Smooth muscle cell (in vitro differentiated cells): Measurements from ENCODE around the gene FGD6. TPM values are rescaled to one million over a fixed set of nuclear protein-coding genes. Genes with fewer than 3 reads are reported as not detected.

Experiments used
- DNase-seq: peaks from one replicate; lab custom pipeline; 2025; ENCODE audit not compliant: unreplicated experiment; lab: John Stamatoyannopoulos, UW
- H2AFZ ChIP-seq: fragments of 200-600 bp; sonication (generic); 2 replicates; pipeline ENCODE4 v1.6.0; 2016; ENCODE audit warnings: antibody characterized with exemption, low read depth, mild to moderate bottlenecking
- H3F3A ChIP-seq: fragments of 200-600 bp; sonication (generic); 2 replicates; pipeline ENCODE4 v1.6.0; 2017; ENCODE audit warnings: antibody characterized with exemption, low read depth
- H3K27ac ChIP-seq: fragments of 200-600 bp; sonication (generic); 2 replicates; pipeline ENCODE4 v1.5.1; 2016; ENCODE audit warnings: low read depth, mild to moderate bottlenecking
- H3K27me3 ChIP-seq: fragments of 200-600 bp; sonication (generic); 2 replicates; pipeline ENCODE4 v1.6.1; 2016; ENCODE audit warnings: low read depth, mild to moderate bottlenecking
- H3K36me3 ChIP-seq: fragments of 200-600 bp; sonication (generic); 2 replicates; pipeline ENCODE4 v1.5.1; 2016; ENCODE audit warnings: low read depth
- H3K4me1 ChIP-seq: fragments of 200-600 bp; sonication (generic); 2 replicates; pipeline ENCODE4 v1.5.1; 2016; ENCODE audit warnings: low read depth
- H3K4me2 ChIP-seq: fragments of 200-600 bp; sonication (generic); 2 replicates; pipeline ENCODE4 v1.6.0; 2016; ENCODE audit warnings: mild to moderate bottlenecking
- H3K4me3 ChIP-seq: fragments of 200-600 bp; sonication (generic); 2 replicates; pipeline ENCODE4 v1.5.1; 2016; ENCODE audit warnings: mild to moderate bottlenecking
- H3K79me2 ChIP-seq: fragments of 200-600 bp; sonication (generic); 2 replicates; pipeline ENCODE4 v1.6.0; 2016; ENCODE audit warnings: low read depth, mild to moderate bottlenecking
- H3K9ac ChIP-seq: fragments of 200-600 bp; sonication (generic); 2 replicates; pipeline ENCODE4 v1.6.0; 2016; ENCODE audit warnings: low read depth
- H3K9me3 ChIP-seq: fragments of 200-600 bp; sonication (generic); replicated peaks from 2 replicates; pipeline ENCODE4 v1.5.1; 2016; ENCODE audit warnings: low read depth
- H4K20me1 ChIP-seq: fragments of 200-600 bp; sonication (generic); 2 replicates; pipeline ENCODE4 v1.6.0; 2016; ENCODE audit warnings: low read depth
- WGBS: methylation state at CpG from one replicate; pipeline ENCODE4 v1.1.7; 2016; ENCODE audit warnings: low lambda C conversion rate; 5-methylcytosine and 5-hydroxymethylcytosine counted together
- polyA plus RNA-seq: library from polyadenylated mRNA; unstranded; fragments of >200 nt; fragmentation: Nextera tagmentation; extraction: Ambion mirVana; gene quantifications from 2 replicates; pipeline ENCODE4 v1.2.1, GENCODE V29; 2016
- total RNA-seq: library from RNA; depleted of rRNA; stranded (reverse); fragments of >200 nt; gene quantifications from 2 replicates; pipeline ENCODE4 v1.2.3, GENCODE V29; 2014
- TF ChIP-seq, protein P1 (sequence below): fragments of 200-600 bp; sonication (generic); IDR thresholded peaks from 2 replicates; pipeline ENCODE4 v1.5.1; 2017; ENCODE audit warnings: borderline replicate concordance, mild to moderate bottlenecking, antibody characterized with exemption; ENCODE audit not compliant: insufficient read depth, poor library complexity, severe bottlenecking

Gene FGD6
- total and polyA plus RNA-seq, 2 experiments from 2014 or later = 2.5 to 7.7 TPM

DNA sequence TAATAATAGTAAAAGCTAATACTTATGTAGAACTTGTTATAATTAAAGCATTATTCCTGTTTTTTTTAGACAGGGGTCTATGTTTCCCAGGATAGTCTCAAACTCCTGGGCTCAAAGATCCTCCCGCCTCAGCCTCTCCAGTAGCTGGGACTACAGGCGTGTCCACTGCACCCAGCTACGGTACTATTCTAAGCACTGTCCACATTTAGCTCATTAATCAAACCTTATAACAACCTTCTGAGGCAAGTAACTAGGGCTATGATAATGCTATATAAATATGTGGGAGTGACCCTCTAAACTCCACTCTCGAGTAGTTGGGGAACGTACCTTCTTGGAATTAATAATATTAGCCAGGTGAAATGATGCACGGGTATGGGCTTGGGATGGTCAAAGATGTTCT is 83.2 kb downstream of the FGD6 start:
- Histone ChIP-seq H3K4me1 (no peaks in the 10 kb centered on the region), H3K4me2 (no peak overlapping the region), H3F3A (no peaks in the 10 kb centered on the region), H3K9ac (no peak overlapping the region), H3K27ac (no peak overlapping the region), H3K36me3 (no peaks in the 10 kb centered on the region), H2AFZ (no peak overlapping the region), H3K79me2 (no peaks in the 10 kb centered on the region), H3K9me3 (no peaks in the 10 kb centered on the region), H3K4me3 (no peak overlapping the region), H4K20me1 (no peaks in the 10 kb centered on the region), H3K27me3 (no peaks in the 10 kb centered on the region)
- whole genome bisulfite sequencing = 93% methylated on average over 6 of the region's 6 CpGs
- TF ChIP-seq, protein P1, sequence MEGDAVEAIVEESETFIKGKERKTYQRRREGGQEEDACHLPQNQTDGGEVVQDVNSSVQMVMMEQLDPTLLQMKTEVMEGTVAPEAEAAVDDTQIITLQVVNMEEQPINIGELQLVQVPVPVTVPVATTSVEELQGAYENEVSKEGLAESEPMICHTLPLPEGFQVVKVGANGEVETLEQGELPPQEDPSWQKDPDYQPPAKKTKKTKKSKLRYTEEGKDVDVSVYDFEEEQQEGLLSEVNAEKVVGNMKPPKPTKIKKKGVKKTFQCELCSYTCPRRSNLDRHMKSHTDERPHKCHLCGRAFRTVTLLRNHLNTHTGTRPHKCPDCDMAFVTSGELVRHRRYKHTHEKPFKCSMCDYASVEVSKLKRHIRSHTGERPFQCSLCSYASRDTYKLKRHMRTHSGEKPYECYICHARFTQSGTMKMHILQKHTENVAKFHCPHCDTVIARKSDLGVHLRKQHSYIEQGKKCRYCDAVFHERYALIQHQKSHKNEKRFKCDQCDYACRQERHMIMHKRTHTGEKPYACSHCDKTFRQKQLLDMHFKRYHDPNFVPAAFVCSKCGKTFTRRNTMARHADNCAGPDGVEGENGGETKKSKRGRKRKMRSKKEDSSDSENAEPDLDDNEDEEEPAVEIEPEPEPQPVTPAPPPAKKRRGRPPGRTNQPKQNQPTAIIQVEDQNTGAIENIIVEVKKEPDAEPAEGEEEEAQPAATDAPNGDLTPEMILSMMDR = no peak
- no peak for DNase-seq

DNA sequence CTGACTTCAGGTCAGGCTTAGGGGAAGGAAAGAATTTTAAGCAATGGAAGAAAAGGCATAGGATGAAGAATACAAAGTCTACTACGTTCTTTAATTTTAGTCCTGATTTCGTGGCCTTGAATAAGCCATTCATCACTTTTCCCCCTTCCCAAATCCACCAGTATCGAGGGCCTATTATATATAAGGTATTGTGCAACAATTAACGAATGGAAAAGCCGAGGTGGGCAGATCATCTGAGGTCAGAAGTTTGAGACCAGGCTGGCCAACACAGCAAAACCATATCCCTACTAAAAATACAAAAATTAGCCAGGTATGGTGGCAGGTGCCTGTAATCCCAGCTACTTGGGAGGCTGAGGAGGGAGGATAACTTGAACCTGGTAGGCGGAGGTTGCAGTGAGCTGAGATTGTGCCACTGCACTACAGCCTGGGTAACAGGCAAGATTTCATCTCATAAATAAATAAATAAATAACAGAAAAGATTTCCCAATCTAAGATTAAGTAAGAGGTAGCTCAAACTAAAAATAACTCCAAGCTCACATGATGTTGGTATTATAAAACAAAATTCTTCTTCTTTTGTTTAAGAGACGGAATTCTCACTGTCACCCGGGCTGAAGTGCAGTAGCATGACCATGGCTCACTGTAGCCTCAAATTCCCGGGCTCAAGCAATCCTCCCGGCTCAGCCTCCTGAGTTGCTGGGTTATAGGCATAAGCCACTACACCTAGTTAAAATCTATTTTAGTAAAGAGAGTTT is 85.5 kb downstream of the FGD6 start:
- Histone ChIP-seq H3K79me2 (no peaks in the 10 kb centered on the region), H2AFZ (no peak overlapping the region), H3K4me1 (no peaks in the 10 kb centered on the region), H3K9me3 (no peaks in the 10 kb centered on the region), H3K27ac (no peak overlapping the region), H4K20me1 (no peaks in the 10 kb centered on the region), H3K4me3 (no peak overlapping the region), H3K4me2 (no peak overlapping the region), H3K27me3 (no peaks in the 10 kb centered on the region), H3K36me3 (no peaks in the 10 kb centered on the region), H3K9ac (no peak overlapping the region), H3F3A (no peaks in the 10 kb centered on the region)
- WGBS = 87% methylated on average over 10 of the region's 10 CpGs
- no peak for DNase-seq
- TF ChIP-seq, protein P1 = no peak

DNA sequence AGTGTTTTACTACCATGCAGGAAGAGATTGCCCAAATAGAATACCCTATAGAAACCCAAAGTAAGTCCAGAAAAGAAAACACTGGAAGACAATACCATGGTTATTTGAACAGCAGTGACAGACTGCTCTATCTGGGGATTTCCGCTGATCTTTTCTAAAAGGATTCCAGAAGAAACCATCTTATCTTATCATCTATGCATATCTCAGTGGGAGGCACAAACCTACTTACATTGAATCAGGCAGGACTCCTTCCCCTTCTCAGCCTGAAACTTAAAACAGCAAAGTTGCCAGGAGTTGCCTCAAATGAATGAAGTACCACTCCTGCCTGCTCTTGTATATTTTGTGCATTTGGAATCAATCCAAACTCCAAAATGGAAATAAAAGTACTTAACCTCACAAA is 87.2 kb downstream of the FGD6 start:
- DNase-seq = no peak
- no peaks in the 10 kb centered on the region for H3F3A ChIP-seq
- no peaks in the 10 kb centered on the region for H3K4me1 ChIP-seq
- H3K4me3 ChIP-seq = no peak overlapping the region
- H3K4me2 ChIP-seq = no peak overlapping the region
- no peaks in the 10 kb centered on the region for H3K27me3 ChIP-seq
- TF ChIP-seq, protein P1 = no peak
- H2AFZ ChIP-seq = no peak overlapping the region
- no peaks in the 10 kb centered on the region for H4K20me1 ChIP-seq
- H3K9me3 ChIP-seq = no peaks in the 10 kb centered on the region
- H3K79me2 ChIP-seq = no peaks in the 10 kb centered on the region
- H3K36me3 ChIP-seq = no peaks in the 10 kb centered on the region
- H3K9ac ChIP-seq = no peak overlapping the region
- WGBS = 21% methylated on average over 1 of the region's 1 CpG
- no peak overlapping the region for H3K27ac ChIP-seq

DNA sequence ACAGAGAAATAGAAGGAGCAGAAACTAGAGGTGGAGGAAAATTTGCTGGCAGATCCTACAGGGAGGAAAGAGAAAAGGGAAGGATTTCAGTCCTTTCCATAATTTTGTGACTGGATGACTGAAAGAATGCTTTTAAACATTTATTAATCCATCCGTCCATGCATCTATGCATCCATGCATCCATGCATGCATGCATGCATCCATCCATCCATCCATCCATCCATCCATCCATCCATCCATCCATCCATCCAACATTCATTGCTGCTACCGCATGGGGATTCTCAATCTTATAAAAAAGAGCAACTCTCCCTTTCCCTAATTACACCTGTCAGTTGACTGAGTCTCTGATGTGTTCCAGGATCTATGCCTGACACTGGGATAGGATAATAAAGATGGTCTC is 88.2 kb downstream of the FGD6 start:
- no peaks in the 10 kb centered on the region for H3F3A ChIP-seq
- TF ChIP-seq, protein P1 = no peak
- H2AFZ ChIP-seq = no peak overlapping the region
- no peaks in the 10 kb centered on the region for H3K27me3 ChIP-seq
- 85% methylated on average over 2 of the region's 2 CpGs for WGBS
- H4K20me1 ChIP-seq = no peaks in the 10 kb centered on the region
- no peak overlapping the region for H3K9ac ChIP-seq
- no peaks in the 10 kb centered on the region for H3K36me3 ChIP-seq
- DNase-seq = no peak
- H3K27ac ChIP-seq = no peak overlapping the region
- no peaks in the 10 kb centered on the region for H3K79me2 ChIP-seq
- no peak overlapping the region for H3K4me2 ChIP-seq
- H3K4me1 ChIP-seq = no peaks in the 10 kb centered on the region
- H3K9me3 ChIP-seq = no peaks in the 10 kb centered on the region
- H3K4me3 ChIP-seq = no peak overlapping the region
